NAMALWA (cell line): ENCODE results near the gene DCAF11.

ENCODE experiments used
- DNase-seq: peaks from one replicate; pipeline ENCODE4 v3.0.0-alpha.2; 2015; ENCODE audit warnings: low spot score

Gene DCAF11

DNA sequence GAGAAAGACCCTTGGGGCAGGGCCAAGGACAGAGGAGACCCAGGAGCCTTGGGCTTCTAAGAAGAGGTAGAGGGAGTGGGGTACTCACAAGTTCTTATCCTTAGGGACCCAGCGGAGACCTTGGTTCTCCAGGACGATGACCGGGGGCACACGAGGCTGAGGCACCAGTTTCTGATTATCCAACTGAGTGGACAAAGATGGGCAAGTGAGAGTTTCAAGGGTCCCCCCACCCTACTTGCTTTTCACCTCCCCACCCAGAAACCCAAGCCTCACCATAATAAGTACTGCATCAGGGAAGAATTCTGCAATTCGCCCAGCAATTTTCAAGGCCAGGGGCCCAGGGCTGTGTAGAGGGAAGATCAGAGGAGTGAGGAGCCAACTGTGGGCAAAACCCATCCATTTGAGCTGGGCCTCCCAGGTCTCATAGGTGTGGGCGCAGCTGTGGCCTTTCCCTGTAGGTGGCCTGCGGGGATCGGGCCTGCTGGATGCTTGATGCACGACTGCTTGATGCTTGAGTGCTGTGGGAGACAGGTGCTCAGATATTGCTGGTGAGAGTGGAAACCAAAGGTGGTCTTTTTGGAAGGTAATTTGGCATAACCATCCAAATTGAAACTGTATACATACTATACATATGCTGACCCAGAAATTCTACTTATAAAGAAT, 24.8 kb downstream of the DCAF11 start:
- DNase-seq = no peak

GRCh38 chr14:24141097-24141880, 26.7 kb downstream of the DCAF11 start, which contains the start of gene EMC9:
TSS of gene EMC9 (minus strand) at chr14:24141591. CDS start at chr14:24141304, 287 bp downstream.
- DNase-seq = peak; percentile 99

DNA sequence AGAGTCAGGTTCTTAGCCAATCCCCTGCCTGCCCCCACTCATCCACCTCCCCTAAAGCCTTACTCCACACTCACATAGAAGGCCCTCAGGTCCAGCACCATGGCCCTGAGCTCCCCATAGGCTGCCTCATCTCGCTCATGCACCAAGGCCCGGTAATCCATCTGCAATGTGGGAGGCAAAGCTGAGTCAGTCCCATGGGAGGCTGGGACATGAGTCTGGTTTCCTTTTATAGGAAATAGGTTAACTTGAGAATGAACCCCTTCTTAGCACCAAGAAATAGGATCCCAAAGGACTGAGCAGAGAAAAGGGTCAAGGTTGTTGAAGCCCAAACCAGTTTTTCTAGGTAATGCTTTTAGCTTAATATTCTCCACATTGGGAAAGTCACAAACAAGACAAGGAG, 28.9 kb downstream of the DCAF11 start:
- no peak for DNase-seq

- no peak for DNase-seq
Measured at GRCh38 chr14:24144451-24144850, 29.9 kb downstream of the DCAF11 start.

DNA sequence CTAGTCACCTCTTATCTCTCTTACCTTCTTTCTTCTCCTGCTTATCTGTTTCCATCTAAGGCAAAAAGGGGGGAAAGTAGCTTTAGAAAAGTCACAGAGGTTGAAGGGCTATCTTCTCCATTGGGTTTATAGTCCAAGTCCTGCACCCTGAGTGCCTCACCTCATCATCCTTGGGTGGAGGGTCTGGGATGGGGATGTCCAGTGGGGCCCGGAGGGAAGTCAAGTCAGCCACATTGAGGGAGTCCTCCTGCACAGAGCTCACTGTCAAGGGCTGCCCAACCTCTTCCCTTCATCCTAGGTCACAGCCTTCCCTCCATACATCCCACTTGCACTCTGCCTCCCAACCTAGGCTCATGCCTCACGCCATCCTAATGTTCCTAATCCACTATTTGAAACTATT, 30.6 kb downstream of the DCAF11 start:
- DNase-seq = no peak

GRCh38 chr14:24145690-24146452, 31.3 kb downstream of the DCAF11 start:
- DNase-seq = peak; percentile 45

DNA sequence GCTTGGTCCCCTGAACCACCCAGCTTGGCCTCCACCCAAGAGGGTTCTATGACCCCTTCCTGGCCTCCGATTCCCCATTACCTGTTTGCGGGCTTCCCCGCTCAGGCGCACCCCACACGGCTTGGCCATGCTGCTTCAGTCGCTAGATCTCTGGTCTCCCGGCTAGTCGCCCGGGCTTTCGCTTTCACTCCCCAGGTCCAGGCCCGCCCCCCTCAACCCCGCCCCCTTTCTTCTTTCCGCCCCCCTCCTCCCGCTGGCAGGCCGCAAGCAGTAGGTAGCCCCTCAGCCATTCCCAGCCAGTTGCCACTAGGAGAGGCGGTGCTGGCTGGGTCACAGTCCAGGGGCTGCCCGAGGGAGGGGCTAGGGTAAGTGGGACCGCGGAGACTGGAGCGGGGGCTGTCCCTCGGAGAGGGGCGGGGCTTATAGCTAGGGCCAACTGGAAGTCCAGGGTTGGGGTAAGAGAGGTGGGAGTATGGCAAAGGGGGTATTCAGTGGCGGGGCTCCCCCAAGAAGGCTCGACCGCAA, 31.9 kb downstream of the DCAF11 start, which contains the start of gene PSME2:
Gene PSME2 (minus strand): TSS at position 158 of the 525 bp plus-strand sequence. CDS start 29 bp downstream, at position 129.
- peak; percentile 97 for DNase-seq

DNA sequence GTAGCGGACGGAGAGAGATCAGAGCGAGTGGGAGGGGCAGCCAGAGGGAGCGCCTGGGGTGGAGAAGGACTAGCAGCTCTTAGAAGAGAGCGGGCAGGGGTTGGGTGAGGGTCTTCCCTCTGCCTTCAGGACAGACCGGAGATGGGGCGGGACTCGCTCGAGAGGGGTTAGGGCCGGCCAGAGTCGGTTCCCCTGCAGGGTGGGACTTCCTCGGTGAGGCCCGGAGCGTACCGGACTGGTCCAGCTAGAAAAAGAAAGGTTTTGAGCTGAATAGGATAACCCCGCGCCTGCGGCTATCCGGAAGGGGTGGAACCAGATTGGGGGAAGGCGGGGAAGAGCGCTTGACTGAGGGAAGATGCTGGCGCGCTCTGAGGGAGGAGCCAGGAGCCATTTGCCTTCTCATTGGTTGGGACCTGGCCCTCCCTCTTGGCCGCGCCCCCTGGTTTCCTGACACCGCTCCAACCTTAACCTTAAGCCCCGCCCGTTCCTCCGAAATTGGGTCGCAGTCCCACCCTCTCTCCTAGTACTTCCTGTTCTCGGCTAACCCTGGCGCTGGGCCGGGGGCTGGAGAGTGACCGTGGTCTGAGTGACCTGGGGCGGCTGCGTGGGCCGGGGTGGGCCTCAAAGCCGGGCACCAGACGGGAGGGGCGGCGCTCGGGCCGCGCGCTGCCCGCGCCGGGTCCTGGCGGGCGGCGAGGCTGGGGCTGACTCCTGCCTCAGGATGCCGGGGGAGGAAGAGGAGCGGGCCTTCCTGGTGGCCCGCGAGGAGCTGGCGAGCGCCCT, 32.6 kb downstream of the DCAF11 start, which contains the start of gene RNF31:
Gene RNF31 (plus strand): TSS at position 521 of the 783 bp plus-strand sequence. CDS start 201 bp downstream, at position 722.
- DNase-seq = peak; percentile 99

GRCh38 chr14:24147761-24148428, 33.3 kb downstream of the DCAF11 start:
- no peak for DNase-seq

DNA sequence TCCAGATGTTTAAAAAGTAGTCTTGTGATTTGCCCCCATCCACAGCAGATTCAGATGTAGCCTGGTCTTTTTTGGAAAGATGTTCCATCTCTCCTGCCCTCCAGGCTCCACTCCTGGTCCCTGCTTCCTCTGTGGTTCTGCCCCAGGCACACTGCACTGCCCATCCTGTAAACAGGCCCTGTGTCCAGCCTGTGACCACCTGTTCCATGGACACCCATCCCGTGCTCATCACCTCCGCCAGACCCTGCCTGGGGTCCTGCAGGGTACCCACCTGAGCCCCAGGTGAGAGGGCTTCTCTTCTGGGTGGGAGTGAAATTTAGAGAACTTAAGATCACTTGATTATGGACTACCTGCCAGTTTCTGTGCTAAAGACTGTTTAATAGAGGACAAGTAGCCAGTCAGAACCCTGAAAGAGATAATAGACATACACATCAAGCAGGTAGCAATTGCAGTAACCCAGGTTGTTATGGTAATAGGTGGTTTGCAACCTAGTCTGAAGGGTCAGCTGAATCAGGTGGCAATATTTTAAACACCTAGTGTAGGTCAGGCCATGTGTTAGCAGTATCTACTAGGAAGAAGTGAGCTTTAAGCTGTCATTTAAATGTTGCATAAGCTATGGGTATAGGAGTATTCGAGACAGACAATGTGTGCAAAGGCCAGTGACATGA, 34.9 kb downstream of the DCAF11 start:
- no peak for DNase-seq

GRCh38 chr14:24150061-24150460, 35.5 kb downstream of the DCAF11 start:
- no peak for DNase-seq

- DNase-seq = no peak
Measured at GRCh38 chr14:24150567-24150966, 36.0 kb downstream of the DCAF11 start.

GRCh38 chr14:24150993-24151392, 36.4 kb downstream of the DCAF11 start:
- DNase-seq = no peak

DNA sequence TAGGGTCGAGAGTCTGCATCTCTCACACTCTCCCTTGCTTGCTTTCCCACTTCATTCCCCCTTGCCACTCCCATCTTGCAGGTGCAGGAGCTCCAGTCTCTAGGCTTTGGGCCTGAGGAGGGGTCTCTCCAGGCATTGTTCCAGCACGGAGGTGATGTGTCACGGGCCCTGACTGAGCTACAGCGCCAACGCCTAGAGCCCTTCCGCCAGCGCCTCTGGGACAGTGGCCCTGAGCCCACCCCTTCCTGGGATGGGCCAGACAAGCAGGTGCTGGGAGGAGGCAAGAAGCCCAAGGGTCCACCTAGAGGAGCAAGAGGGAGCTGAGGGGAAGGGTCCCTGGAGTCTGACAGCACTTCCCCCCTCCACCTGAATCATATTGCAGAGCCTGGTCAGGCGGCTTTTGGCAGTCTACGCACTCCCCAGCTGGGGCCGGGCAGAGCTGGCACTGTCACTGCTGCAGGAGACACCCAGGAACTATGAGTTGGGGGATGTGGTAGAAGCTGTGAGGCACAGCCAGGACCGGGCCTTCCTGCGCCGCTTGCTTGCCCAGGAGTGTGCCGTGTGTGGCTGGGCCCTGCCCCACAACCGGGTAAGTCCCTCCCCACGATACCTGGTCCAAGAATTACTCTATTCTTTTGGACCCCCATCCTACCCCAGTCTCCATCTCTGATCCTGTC, 37.0 kb downstream of the DCAF11 start:
- no peak for DNase-seq

DNA sequence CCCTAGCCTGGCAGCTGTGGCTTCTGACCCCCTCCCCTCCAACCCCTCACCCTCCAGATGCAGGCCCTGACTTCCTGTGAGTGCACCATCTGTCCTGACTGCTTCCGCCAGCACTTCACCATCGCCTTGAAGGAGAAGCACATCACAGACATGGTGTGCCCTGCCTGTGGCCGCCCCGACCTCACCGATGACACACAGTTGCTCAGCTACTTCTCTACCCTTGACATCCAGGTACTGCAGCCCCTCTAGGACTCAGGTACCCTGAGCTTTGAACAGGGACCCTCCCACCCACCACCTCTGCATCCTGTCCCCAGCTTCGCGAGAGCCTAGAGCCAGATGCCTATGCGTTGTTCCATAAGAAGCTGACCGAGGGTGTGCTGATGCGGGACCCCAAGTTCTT, 40.5 kb downstream of the DCAF11 start:
- no peak for DNase-seq

- no peak for DNase-seq
Measured at GRCh38 chr14:24156840-24157239, 42.3 kb downstream of the DCAF11 start.

- no peak for DNase-seq
Measured at GRCh38 chr14:24157331-24157730, 42.8 kb downstream of the DCAF11 start.

- no peak for DNase-seq
Measured at GRCh38 chr14:24159777-24160498, 45.4 kb downstream of the DCAF11 start.

- DNase-seq = no peak
Measured at GRCh38 chr14:24160499-24160849, 45.9 kb downstream of the DCAF11 start.
